Activated CD4-positive, alpha-beta T cell treated with anti-CD3 and anti-CD28 coated beads, Interleukin-2, Interleukin-6, amounts not matched to agents 100 ng/mL and 50 ng/mL, durations not matched to agents 16 hours and 8 hours (primary cell): ENCODE data around the gene OAT.
A peak's percentile ranks its signal among the peaks of the same experiment; 100 is the strongest.
"Not testable (repeated sequence)": the region's sequence is repeated elsewhere in the genome, so short reads cannot be mapped to it uniquely, and the experiment has no call there.

Experiments used
- DNase-seq: peaks from one replicate; pipeline ENCODE4 v3.0.0-alpha.2; 2020

Gene OAT

DNA sequence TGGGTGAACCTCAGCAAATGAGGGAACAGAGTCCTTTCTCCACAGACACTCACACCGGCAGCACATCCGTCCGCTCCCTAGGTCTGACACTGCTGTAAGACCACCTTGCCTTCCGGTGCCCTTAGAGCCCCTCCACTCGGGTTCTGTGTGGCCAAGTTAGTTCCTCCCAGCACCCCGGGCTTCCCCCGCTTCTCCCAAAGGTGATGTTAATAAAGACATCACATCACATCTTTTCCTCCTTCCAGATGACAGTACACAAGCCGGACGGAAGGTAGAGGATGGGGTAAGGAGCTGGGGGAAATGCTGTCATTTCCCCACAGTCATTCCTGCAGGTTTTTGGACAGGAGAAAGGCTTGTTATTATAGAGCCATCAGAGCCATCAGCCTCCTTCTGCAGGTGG, 42.3 kb downstream of the OAT start:
- DNase-seq = no peak

- DNase-seq = no peak
Observed at GRCh38 chr10:124375691-124376090, 43.0 kb downstream of the OAT start.

GRCh38 chr10:124375353-124375614, 43.4 kb downstream of the OAT start:
- no peak for DNase-seq

DNA sequence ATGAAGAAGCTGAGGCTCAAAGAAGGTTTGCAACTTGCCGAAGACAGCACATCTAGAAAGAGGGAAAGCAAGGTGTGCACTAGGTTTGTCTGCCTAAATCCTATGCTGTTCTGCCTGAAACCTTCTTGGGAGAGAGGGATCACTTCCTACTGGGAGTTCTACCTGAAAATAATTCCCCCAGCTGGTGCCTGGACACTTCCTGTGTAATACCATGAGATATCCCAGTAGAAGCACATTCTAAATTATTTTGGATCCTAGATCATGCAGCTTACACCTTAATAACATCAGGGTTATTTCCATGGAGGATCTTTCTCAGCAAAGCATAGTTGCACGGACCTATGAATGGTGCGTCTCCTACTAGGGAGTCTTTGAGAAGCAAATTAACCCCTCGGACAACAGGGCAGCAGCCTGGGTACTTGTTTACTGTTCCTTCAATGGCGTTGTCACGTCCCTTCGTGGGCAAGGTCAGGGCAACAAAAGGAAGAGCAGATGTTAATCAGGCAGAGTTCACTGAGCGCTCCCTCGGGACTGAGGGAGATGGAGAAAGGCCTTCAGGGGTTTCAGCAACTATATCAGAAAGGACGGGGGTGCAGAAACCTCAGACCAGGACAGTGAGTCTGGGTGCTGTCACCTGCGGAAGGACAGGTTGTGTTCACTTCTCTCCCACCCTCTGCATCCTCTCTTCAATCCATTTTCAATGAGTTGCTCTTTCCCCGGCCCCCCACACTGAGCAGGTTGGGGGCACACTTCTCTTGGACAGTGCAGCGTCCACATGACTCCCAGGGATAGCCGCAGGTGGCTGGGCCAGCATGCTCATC, 44.0 kb downstream of the OAT start:
- DNase-seq = no peak

DNA sequence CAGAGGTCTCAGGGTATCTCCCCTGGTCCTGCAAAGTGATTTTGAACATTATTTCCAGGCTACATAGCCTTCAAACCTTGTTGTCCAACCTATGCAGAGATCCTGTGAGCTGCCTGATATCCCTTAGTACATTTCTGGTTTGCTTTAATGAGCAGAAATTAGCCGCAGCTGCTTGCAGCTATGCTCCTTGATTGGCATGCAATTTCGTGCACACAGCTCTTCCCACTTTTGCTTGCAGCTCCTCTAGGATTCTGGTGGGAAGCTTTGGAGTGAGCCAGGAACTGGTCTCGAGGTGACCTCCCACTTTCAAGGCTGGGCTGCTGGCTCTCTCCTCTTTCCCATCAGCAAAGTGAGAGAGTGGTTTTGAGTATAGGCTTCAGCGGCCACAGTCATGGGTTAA, 45.8 kb downstream of the OAT start:
- DNase-seq = no peak

DNA sequence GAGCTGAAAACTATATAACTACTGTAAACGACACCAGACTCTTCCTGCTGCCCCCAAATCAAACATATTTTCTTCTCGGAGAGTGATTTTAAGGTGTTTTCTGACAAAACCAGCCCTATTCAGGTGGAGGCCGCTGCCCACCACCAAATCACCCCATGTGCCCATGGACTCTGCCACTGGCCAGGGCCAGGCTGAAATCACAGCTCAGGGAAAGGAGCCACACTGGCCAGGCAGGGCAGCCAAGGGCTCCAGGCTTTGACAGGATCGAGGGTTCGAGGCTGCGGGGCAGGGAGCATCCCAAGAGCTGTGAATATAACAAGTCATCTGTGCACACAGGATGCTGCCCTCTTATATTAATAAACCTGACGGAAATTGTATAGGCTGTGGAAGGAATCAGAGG, 48.3 kb downstream of the OAT start:
- no peak for DNase-seq

DNA sequence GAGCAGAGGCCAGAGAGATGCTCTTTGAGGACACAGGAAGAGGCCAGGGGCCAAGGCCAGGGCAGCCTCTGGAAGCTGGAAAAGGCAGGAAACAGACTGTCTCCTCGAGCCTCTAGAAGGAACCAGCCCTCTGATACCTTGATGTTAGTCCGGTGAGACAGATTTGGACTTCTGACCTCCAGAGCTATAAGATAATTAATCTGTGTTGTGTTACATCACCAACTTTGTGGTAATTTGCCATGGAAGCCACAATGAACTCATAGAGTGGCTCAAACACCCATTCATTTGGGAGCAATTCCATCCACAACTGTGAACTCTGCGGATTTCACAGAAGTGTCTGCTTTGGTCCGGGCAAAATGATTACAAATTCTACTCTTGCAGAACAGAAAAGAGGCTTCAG, 48.7 kb downstream of the OAT start:
- DNase-seq = no peak

GRCh38 chr10:124369533-124369932, 49.2 kb downstream of the OAT start:
- not testable (repeated sequence) for DNase-seq

DNA sequence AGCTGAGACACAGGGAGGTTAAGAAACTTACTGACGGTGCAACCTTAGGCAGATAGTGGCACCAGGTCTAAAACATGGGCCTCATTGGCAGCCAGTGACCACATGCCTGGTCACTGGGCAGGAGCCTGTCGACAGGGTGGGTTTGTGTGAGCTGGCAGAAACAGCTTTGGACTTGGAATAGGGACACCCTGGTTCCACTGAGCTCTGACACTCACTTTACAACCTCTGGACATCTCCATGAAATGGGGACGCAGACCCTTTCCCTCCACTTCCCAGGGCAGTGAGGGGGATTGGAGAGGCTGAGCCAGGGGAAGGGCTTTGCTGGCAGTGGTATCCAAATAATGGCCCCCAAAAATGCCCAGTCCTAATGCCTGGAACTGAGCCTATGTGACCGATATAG, 49.7 kb downstream of the OAT start:
- DNase-seq = no peak

- no peak for DNase-seq
Observed at GRCh38 chr10:124367936-124368335, 50.8 kb downstream of the OAT start.

DNA sequence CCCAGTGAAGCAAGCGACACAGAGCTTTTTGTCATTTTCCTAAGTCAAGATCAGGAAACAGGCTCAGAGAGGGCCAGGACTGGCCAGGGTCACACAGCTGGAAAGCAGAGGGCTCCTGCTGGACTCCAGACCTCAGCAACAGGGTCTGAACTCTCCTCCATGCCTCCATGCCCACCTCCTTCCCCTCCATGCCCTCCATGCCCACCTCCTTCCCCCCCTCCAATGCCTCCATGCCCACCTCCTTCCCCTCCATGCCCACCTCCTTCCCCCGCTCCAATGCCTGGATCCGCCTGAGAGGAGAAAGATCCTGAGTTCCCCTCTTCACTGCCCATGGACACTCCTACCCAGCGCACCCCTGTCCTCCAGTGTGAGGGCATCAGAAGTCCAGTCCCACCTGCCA, 51.3 kb downstream of the OAT start:
- no peak for DNase-seq

DNA sequence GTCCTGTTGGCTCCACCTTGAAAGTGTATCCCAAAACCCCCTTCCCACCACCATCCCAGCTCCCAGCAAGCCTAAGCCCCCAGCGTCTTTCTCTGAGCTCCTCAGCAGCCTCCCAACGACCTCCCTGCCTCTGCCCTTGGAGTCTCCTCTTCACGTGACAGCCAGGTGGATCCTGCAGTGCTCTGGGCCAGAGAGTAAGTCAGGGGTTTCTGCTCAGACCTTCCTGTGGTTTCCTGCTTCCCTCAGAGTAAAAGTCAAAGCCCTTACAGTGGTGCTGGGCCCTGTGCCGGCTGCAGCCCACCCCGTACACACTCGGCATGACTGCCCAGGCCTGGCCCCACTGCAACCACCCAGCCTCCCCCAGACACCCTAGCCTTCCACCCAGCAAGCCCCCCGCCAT, 51.9 kb downstream of the OAT start:
- no peak for DNase-seq

DNA sequence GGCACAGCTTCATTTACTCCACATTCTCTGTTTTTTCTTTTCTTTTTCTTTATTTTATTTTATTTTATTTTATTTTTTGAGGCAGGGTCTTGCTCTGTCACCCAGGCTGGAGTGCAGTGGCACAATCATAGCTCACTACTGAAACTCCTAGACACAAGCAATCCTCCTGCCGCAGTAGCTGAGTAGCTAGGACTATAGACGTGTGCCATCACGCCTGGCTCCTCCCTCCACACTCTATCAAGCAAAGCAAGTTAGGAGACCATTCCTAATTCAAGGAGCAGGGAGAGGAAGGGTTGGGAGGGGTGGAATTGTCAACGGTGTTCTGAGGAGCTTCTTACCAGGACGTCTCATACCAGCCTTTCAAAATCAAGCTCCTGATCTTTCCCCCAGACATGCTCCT, 52.4 kb downstream of the OAT start:
- DNase-seq = no peak

GRCh38 chr10:124364674-124365073, 54.0 kb downstream of the OAT start:
- DNase-seq = no peak

DNA sequence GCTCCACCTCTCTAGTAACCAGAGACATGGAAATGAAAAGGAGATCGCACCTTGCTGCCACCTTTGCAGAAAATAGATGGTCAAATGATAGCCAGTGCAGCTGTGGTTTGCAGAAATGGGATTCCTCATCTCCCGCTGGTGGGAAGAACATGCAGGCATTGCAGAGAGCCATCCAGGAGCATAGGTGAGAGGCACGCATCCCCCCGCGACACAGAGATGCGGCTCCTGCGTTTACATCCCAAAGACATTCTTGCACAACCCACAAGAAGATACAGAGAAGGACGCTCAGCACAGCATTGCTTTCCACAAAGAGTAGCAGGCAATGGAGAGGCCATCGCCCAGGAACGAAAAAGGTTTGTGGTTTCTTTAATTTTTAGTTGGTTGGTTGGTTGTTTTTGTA, 56.2 kb downstream of the OAT start:
- DNase-seq = no peak

DNA sequence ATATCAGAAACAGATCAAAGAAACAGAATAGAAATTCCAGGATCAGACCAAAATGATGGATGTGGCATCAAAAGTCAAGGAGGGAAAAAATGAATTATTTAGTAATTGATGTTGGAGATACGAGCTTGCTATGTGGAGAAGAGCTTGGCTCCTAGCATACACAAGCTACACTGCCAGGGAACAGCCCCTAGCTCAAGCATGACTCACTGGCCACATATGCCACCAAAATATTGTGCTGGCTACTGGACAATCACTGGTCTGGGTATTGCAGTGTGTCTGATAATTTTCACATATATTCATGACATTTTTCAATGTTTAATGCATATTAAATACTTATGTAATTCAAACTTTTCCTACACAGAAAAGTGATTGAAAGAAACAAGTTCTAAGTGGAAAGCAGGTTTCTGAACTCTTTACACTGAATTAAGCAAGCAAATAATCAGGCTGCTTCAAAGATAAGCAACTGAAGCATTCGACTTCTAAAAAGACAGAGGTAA, 59.3 kb downstream of the OAT start:
- no peak for DNase-seq

GRCh38 chr10:124357561-124357885, 61.2 kb downstream of the OAT start:
- DNase-seq = no peak

DNA sequence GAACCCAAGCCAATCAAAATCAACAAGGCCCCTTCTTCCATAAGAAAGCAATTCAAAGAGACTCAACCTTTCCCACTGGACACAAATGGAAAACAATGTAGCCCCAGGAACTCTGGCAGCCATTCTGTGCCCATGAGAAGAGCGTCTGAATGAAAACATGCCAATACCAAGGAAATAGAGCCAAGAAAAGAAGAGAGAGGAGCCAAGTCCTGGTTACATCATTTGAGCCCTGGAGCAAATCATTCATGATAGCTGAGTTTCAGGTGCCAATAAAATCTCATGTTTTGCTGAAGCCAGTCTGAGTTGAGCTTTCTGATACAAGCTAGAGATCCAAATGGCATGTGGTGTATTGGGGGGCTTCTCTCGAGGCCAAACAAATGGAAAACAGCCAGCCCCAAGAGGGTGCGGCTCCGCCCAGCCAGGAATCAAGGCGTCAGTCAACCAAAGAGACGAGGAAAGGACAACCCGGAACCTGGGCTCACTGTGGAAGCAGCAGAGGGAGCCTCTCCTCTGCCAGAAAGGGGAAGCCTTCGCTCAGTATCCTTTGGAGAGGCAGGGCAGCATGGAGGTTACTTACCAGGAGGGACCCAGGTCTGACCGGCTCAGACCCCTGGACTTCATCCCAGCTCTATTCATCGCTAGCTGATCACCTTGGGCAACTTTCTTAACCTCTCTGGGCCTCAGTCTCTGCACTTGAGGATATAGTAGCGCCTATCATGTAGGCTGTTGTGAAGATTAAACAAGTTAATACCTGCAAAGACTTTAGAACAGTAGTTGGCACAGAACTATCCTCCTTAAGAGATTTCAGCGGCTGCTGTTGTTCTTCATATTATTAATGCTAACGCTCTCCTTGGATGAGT, 61.8 kb downstream of the OAT start:
- no peak for DNase-seq

DNA sequence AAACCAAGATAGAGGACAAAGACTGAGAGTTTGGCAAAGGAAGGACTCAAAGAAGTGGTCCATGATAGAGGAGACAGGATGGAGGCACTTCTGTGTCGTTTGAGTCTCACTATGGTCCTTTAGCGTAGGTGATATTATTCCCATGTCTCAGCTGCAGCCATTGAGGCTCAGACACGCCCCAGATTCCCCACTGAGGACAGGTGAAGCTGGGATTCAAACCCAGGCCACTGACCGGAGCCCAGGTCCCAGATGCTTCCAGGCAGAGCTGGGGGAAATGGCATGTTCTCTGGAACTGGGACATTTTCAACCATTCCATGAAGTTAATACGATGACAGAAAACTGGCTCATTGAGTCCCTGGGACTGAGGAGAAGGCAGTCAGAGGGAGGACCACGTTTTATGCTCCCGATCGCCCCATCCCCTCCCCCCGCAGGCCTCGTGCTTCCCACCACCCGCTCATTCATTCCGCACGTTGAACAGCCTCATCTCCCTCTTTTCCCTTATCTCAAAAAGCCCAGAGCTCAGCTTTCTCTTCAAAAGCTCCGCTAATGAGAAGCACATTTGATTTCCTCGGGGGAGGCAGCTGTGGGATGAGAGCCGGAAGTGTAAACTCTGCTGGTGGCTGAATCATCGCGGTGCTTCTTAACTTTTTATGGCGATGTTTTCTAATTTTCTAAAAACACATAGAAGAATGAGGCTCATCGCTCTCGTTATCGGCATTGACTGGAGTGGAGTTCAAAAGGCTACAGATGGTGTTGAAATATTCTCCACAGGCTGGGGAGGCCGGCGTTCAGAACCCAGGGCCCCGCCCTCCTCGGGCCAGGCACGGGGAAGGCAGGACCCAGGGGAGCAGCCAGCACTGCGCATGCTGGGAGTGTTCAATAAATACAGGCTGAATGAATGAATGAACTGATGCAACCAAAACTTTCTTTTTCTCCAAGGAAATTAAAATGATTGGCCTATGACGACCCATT, 64.0 kb downstream of the OAT start:
- peak; percentile 44 for DNase-seq

- no peak for DNase-seq
Observed at GRCh38 chr10:124353896-124354295, 64.8 kb downstream of the OAT start.

DNA sequence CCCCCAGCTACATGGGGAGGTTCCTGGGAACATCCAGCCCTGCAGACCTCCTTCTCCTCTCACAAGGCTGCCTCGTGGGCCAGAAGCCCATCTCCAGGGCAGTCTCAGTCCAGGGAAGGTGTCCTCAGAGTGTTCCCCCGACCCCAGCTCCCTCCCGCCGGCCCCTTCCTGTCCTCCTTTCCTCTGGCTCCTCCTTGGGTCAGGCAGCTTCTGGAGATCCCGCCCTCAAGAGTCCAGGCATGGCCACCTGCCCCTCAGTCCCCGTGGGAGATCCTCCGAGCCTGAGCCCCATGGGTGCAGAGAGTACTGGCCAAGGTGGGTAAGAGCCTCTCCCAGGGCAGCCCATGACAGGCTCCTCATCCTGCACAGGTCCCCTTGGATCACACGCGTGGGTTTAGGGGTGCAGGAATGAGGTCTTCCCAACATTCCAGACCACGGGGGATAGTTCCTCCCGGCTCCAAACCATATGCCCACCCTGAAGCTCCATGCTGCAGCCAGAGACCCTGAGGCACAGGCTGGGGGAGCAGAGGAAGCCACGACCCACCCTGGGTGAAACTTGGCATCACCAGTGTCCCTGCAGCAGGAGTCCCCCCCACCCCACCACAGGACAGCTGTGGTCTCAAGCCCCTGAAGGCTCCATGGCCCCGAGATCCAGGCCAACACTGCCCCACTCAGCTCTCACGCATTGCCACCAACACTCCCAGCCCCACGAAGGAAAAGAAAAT, 65.5 kb downstream of the OAT start:
- no peak for DNase-seq

- DNase-seq = no peak
Observed at GRCh38 chr10:124351481-124352220, 67.1 kb downstream of the OAT start.
